Measurements from ENCODE around the gene AGAP9.
"Not testable (repeated sequence)": the region's sequence is repeated elsewhere in the genome, so short reads cannot be mapped to it uniquely, and the experiment has no call there.

Gene AGAP9

GRCh38 chr10:47523475-47523874, at the start of gene AGAP9:
Gene AGAP9 (minus strand): TSS chr10:47523638. CDS start chr10:47523526, 112 bp downstream.
- DNase-seq (ENCODE audit: low spot score), result not testable (repeated sequence)

- not testable (repeated sequence) for DNase-seq (ENCODE audit: low spot score)
Measured at GRCh38 chr10:47571138-47571912, 47.9 kb upstream of the AGAP9 start.

GRCh38 chr10:47566757-47567156, 43.3 kb upstream of the AGAP9 start:
- not testable (repeated sequence) for DNase-seq (ENCODE audit: low spot score)

GRCh38 chr10:47566108-47566699, 42.8 kb upstream of the AGAP9 start:
- not testable (repeated sequence) for DNase-seq (ENCODE audit: low spot score)

- DNase-seq (ENCODE audit: low spot score), result not testable (repeated sequence)
Measured at GRCh38 chr10:47565517-47565920, 42.1 kb upstream of the AGAP9 start.

- not testable (repeated sequence) for DNase-seq (ENCODE audit: low spot score)
Measured at GRCh38 chr10:47564953-47565352, 41.5 kb upstream of the AGAP9 start.

GRCh38 chr10:47564318-47564717, 40.9 kb upstream of the AGAP9 start:
- DNase-seq (ENCODE audit: low spot score), result not testable (repeated sequence)

GRCh38 chr10:47560452-47560851, 37.0 kb upstream of the AGAP9 start:
- DNase-seq (ENCODE audit: low spot score), result not testable (repeated sequence)

- DNase-seq (ENCODE audit: low spot score), result not testable (repeated sequence)
Measured at GRCh38 chr10:47559718-47560308, 36.4 kb upstream of the AGAP9 start.

- not testable (repeated sequence) for DNase-seq (ENCODE audit: low spot score)
Measured at GRCh38 chr10:47558109-47558508, 34.7 kb upstream of the AGAP9 start.

GRCh38 chr10:47557616-47558015, 34.2 kb upstream of the AGAP9 start:
- not testable (repeated sequence) for DNase-seq (ENCODE audit: low spot score)

GRCh38 chr10:47555334-47555733, 31.9 kb upstream of the AGAP9 start:
- DNase-seq (ENCODE audit: low spot score), result not testable (repeated sequence)

- DNase-seq (ENCODE audit: low spot score), result not testable (repeated sequence)
Measured at GRCh38 chr10:47554552-47554951, 31.1 kb upstream of the AGAP9 start.

GRCh38 chr10:47553860-47554247, 30.4 kb upstream of the AGAP9 start:
- not testable (repeated sequence) for DNase-seq (ENCODE audit: low spot score)

GRCh38 chr10:47553214-47553859, 29.9 kb upstream of the AGAP9 start:
- not testable (repeated sequence) for DNase-seq (ENCODE audit: low spot score)

- not testable (repeated sequence) for DNase-seq (ENCODE audit: low spot score)
Measured at GRCh38 chr10:47552719-47553118, 29.3 kb upstream of the AGAP9 start.

GRCh38 chr10:47547286-47547685, 23.8 kb upstream of the AGAP9 start:
- DNase-seq (ENCODE audit: low spot score), result not testable (repeated sequence)

- not testable (repeated sequence) for DNase-seq (ENCODE audit: low spot score)
Measured at GRCh38 chr10:47536430-47536829, 13.0 kb upstream of the AGAP9 start.

GRCh38 chr10:47502313-47502712, 21.1 kb downstream of the AGAP9 start:
- DNase-seq (ENCODE audit: low spot score), result not testable (repeated sequence)

GRCh38 chr10:47494226-47494625, 29.2 kb downstream of the AGAP9 start:
- not testable (repeated sequence) for DNase-seq (ENCODE audit: low spot score)

GRCh38 chr10:47491600-47491999, 31.8 kb downstream of the AGAP9 start, which contains the start of gene FAM25G:
Gene FAM25G (minus strand): TSS chr10:47491700. CDS start chr10:47491674, 26 bp downstream.
- not testable (repeated sequence) for DNase-seq (ENCODE audit: low spot score)

- not testable (repeated sequence) for DNase-seq (ENCODE audit: low spot score)
Measured at GRCh38 chr10:47489630-47490029, 33.8 kb downstream of the AGAP9 start.

Measured in AG08395 (cell line).